GM21723 (cell line): ENCODE data around the gene PPCDC.
"Not testable (repeated sequence)": the region's sequence is repeated elsewhere in the genome, so short reads cannot be mapped to it uniquely, and the experiment has no call there.

Experiments
- ATAC-seq: cut with Tn5 transposase; IDR thresholded peaks from one replicate; pipeline ENCODE4 v1.9.1; 2021; ENCODE audit warnings: mild to moderate bottlenecking, moderate library complexity; ENCODE audit not compliant: unreplicated experiment

The PPCDC gene

DNA sequence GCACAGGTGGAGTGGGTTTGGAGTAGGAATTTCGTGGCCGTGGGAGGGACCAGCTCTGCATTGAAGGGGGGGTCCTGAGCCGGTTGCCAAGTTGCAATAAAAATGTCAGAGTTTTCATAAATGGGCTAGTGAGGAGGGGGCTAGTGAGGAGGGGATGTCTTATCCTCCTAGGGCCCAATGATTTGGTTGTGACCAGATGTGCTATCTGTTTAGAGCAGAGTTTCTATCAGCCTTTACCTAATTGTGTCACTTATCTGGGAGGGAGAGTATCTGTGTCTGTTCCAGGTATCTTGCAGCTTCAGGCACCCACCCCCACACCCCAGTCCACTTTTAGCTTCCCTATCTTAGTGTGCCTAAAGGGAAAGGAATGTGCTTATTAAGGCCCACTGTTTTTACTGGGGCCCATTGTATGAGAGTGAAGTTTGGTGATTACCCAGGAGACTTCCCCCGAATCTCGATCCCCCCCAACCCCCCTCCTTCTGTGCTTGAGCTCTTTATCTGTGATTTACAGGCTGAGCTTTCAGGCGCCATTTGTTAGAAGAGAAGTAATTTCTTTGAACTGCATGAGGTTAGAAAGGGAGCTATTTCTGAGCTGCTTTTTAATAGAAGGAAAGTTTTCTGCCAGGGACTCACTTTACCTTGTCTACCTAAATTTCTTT is 42.6 kb downstream of the PPCDC start:
- no peak for ATAC-seq

DNA sequence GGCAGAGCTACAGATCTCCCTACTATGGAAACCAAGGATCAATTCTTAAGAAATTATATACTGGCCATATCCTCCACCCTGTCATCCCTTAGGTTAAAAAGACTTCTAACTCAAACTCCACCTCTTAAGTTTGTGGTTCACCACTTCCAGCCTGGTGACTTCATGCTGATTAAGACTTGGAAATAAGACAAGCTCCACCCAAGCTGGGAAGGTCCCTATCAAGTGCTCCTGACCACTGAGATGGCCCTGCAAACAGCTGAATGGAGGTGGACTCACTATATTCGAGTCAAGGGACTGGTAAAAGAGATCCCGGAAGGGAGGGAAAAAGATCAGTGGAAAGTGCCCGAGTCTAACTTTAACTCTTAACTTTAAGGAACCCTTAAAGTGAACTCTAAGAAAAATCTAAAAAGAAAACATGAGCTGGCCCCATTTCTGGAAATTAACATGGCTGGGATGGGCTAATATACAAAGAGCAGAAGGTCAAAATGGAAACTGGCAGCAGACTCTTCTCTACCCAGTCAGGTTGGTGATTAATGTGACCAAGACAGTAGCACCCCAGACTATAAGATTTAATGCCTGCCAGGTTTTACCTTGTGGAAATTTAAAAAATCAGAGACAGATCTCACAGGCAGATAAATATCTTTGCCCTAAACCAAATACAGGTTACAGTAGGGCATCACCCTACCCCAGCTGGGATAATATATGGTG is 43.9 kb downstream of the PPCDC start:
- ATAC-seq: no peak

DNA sequence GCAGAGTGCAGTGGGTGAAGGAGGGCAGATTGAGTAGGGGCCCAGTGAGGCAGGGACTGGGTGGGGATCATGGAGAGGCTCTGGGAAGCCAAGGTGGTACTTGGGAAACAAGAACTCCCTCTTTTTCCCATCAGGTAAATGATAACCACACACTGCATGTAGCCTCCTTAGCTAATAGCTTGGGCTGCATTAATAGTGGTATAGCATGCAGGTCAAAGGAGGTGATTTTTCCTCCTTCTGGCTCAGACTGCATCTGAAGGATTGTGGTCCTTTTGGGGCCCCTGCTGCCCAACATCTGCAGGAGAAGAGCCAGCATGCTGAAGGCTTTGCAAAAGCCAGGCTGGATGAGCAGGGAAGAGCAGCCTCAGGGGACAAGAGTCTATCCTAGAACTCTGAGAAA is 45.4 kb downstream of the PPCDC start:
- ATAC-seq: no peak

DNA sequence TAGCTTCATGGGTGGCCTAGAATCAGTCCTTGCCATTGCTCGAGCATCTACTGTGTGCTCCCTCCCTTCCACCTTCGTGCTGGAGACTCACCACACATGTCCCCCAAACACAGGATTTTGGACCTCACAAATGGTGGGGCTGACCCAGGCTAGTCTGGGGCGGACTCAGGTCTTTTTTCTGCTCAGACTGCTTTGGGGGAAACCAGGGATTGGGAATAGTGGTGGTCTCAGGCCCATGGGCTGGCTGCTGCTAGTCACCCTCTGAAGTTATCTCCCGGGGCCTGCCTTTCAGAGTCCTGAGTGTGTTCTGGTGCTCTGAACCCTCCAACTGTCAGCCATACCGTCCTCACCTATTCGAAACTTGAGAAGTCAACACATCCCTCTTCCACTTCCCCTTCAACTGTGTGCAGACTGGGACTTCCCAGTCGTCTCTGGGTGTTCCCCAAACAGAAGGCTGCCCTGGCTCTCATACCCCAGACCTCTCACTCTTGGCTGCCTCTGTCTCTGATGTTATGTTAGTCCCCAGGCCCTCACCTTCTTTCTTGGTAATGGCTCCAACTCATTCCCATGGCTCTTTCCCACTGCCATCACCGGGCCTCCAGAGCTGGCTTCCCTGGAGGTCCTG is 46.0 kb downstream of the PPCDC start:
- peak; percentile 75 for ATAC-seq

DNA sequence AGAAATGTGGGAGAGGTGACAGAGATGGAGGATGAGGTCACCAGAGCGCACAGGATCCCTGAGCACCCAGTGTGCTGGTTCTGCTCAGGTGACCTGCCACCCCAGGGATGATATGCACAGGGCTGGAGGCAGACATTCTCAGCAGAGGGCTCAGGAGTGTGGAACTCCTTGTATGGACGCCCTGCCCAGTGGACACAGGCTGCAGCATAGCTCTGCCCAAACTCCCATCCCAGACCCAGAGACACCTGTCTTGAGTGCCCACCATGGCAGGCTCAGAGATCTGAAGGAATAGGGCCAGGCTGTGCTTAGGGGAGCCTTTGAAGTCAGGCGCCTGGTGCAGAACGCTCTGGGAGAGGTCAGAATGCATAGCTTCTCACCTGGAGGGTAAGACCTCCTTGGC is 47.3 kb downstream of the PPCDC start:
- ATAC-seq: no peak

DNA sequence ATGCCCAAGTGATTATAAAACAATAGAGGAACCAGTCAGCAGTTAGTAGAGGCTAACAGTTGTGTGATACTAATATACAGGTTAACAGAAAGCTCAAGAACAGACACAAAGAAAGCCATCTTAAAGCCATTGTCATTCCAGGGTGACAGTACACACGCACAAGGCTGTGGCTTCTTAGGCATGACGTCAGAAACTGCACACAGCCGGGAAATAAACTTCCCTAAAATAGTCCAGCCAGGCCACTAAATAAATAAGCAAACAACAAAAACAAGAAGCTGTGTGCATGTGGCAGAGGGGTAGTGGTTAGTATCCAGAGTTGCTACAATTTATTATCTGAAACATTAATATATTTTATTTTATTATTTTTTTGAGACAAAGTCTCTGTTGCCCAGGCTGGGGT is 49.8 kb downstream of the PPCDC start:
- ATAC-seq: no peak

DNA sequence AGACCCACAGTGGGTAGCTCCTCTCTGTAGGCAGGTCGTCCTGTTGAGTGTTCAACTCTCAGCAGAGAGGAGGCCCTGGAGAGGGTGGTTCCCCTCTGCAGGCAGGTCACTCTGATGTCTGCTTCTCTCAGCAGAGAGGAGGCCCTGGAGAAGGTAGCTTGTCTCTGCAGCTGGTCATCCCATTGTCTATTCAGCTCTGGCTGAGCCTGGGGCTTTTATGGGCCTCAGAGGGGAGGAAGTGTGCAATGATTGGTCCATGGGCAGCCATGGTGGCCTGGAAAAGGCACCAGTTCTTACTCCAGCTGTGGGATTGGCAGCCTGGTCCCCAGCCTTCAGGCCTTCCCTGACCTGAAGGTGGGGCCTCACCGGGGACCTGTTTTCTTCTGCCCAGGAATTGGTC is 52.9 kb downstream of the PPCDC start:
- no peak for ATAC-seq

DNA sequence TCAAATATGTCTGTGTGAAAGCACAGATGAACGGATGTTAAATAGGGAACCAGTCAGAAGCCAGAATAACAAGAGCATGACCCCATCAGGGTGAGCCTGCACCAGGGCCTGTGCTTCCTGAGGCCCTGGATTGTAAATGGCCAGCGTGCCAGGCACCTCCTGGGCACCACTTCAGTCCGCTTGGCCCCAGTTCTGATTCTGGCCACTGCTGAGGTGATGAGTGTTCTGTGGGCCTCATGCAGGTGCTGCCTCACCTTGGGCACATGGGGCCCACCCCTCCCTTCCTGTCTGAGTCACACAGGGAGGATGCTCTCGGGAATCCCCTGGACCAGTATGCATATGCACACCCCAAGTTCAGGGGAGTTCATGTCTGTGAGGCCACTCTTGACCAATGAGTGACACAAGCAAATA is 54.2 kb downstream of the PPCDC start:
- not testable (repeated sequence) for ATAC-seq

DNA sequence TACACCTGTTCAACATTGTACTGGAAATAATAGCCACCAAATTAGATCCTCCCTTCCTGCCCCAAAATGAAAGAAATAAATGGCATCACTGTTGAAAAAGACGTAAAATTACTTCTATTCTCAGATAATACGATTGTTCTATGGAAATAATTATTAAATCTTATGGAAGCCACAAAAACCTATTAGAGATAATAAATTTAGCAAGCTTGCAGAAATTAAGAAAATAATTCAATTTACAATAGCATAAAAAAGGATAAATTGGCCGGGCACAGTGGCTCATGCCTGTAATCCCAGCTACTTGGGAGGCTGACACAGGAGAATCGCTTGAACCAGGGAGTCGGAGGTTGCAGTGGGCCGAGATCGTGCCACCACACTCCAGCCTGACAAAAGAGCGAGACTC is 57.8 kb downstream of the PPCDC start:
- no peak for ATAC-seq

DNA sequence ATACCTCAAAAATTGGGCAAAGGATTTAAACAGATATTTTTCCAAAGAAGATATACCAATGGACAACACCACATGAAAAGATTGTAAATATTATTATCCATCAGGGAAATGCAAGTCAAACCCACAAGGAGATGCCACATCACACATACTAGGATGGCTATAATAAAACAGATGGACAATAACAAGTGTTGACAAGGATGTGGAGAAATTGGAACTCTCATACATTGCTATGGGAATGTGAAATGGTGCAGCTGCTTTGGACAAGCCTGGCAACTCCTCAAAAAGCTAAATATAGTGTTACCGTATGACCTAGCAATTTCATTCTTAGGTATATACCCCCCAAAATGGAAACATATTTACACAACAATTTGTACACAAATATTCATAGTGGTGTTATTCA is 59.3 kb downstream of the PPCDC start:
- no peak for ATAC-seq

DNA sequence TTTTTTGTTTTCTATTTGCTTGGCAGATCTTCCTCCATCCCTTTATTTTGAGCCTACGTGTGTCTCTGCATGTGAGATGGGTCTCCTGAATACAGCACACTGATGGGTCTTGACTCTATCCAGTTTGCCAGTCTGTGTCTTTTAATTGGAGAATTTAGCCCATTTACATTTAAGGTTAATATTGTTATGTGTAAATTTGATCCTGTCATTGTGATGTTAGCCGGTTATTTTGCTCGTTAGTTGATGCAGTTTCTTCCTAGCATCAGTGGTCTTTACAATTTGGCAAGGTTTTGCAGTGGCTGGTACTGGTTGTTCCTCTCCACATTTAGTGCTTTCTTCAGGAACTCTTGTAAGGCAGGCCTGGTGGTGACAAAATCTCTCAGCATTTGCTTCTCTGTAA is 62.3 kb downstream of the PPCDC start:
- not testable (repeated sequence) for ATAC-seq

DNA sequence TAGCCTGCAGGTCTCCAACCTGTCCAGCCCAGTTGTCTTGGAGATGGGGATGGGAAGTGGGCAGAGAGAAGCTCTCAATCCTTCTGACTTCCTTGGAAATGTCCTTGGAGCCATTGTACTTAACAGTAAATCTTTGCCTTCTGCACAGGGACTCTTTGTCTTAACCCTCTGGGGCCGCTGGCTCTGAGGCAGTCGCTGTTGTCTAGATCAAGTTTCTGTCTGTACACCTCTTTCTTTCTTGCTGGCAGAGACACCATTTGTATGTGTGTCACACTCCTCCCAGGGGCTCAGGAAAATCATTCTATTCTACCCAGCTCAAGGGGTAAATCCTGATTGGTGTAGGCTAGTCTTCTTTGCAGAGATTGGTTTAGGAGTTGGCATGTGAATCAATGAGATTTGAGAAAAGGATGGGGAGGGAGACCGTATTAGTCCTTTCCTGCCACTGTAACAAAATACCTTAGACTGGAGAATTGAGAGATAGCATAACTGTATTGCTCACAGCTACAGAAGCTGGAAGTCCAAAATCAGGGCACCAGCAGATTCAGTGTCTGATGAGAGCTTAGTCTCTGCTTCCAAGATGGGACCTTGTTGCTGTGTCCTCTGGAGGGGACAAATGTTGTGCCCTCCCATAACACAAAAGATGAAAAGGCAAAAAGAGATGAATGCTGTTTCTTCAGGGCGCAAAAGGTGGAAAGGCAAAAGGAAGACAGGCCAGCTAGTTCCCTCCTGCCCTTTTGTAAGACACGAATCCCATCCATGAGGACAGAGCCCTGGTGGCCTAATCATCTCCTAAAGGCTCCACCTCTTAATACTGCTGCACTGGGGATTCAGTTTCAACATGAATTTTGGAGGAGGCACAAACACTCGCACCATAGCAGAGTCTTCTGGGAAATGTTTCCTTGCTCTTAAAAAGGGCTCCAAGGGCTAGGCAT is 66.3 kb downstream of the PPCDC start:
- ATAC-seq: no peak

DNA sequence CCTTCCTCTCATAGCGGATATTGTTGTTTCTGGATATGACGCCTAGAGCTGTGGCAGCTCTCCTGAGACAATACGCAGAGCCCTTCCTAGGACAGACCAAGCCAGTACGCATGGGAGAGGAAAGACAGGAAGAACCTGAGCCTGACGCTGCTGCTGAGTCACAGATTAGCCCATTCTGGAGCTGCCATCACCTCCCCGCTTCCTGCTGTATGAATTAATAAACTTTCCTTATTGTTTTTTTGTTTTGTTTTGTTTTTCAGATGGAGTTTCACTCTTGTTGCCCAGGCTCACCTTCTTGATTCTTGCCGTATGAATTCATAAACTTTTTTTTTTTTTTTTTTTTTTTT is 67.0 kb downstream of the PPCDC start:
- ATAC-seq: no peak

DNA sequence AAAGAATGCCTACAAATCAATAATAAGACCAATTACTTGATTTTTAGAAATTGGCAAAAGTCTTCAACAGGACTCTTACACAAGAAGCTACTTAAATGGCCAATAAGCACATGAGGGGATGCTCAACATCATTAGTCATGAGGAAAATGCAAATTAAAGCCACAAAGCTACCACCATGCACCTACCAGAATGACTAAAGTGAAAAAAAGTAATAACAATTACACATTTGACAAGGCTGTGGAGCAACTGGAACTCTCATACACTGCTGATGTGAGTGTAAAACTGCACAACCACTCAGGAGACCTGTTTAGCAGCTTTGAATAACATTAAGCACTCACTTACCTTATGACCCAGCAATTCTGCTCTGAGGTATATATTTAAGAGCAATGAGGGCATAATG is 68.4 kb downstream of the PPCDC start:
- ATAC-seq: no peak

DNA sequence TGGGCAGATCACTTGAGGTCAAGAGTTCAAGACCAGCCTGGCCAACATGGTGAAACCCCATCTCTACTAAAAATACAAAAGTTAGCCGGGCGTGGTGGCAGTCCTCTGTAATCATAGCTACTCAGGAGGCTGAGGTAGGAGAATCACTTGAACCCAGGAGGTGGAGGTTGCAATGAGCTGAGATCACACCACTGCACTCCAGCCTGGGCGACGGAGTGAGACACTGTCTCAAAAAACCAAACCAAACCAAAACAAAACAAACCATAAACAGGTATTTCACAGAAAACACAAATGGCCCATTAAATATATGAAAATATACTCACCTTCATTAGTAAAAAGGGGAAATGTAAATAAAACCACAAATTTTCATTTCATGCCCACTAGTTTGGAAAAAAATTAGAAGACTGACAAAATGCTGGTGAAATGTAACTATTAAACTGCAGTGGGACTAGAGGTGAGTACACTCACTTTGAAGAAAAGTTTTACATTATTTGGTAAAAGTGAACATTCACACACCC is 71.6 kb downstream of the PPCDC start:
- ATAC-seq: peak; percentile 49

DNA sequence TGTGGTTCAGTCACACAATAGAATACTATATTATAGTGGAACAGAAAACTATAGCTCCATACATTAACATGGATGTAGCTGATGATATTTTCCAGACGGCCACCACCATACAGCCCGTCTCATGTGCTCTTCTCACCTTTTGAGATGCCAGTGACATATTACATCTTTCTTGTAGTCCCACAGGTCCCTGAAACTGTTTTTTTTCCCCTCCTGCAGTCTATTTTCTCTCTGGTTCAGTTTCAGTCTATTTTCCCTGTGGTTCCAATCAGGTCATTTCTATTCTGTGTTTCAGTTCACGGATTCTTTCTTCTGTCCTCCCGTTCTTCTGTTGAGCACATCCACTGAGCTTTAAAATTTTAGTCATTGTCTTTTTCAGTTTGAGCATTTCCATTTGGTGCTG is 72.2 kb downstream of the PPCDC start:
- ATAC-seq: peak; percentile 59

DNA sequence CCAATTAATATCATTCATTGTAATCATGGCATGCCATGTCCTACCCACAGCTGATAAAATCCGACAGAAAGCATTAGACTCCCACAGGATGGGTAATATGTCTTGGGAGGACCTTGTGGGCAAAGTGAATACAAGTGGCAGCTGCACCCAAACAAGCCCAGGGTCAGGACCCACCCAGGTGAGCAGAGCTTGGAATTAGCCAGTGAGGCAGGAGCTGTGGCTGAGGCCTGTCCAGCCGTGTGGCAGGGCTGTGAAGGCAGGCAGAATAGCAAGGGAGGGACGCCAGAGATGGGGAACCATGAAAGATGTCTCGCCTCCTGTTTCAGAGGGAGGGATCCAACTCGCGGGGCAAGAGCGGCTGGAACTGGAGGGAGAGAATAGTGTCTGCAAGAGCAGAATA is 74.5 kb downstream of the PPCDC start:
- no peak for ATAC-seq

DNA sequence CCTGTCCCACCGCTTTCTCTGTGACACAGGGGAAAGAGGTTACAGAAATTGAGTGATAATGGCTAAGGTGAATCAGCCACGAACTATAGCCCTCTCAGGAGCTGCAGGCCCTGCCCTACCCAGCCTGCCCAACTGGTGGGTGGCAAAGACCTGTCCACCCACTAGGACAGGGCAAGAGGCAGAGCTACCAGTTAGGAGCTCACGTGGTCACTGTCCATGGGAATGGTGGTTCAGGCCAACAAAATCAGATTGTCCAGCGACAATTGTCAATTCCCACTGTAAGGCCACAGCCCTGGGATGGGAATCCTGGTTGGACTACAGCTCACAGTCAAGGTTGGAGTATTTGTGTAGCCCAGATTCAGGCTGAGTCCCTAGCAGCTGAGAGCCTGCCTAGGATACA is 75.0 kb downstream of the PPCDC start:
- no peak for ATAC-seq
